ENCODE measurements around the gene LRRIQ4.
A peak's percentile ranks its signal among the peaks of the same experiment; 100 is the strongest.

LRRIQ4 gene

GRCh38 chr3:169772897-169773816, 39.5 kb upstream of the LRRIQ4 start, which contains the start of gene MYNN:
MYNN (plus strand) TSS chr3:169773396; CDS start chr3:169774296, 900 bp downstream.
- peaks cover 7% of the 10 kb centered on the region for H3K79me1 ChIP-seq (replicated peaks; ENCODE audit: low read length, poor library complexity, severe bottlenecking)
- peaks cover 4 to 39% of the 10 kb centered on the region in 2 experiments for H3K36me3 ChIP-seq (ENCODE audit: control insufficient read depth in 1 of 2, insufficient read depth in 2 of 2, low read depth in 1 of 2, low read length in 2 of 2)
- peak within 1 kb of the TSS; percentile 98 for H2BK15ac ChIP-seq (ENCODE audit: low read depth, poor library complexity, severe bottlenecking)
- peak within 1 kb of the TSS; percentile 82 for H3K4me2 ChIP-seq (ENCODE audit: low read length, poor library complexity, severe bottlenecking)
- peak; percentile 95 for DNase-seq
- H2BK120ac ChIP-seq (ENCODE audit: low read depth, low read length) = peak within 1 kb of the TSS; percentile 94
- peak within 1 kb of the TSS; percentile 97 for H4K8ac ChIP-seq (ENCODE audit: low read length)
- peaks cover 2% of the 10 kb centered on the region for H3K4me1 ChIP-seq (ENCODE audit: control insufficient read depth, insufficient read depth, low read depth, low read length)
- H3K4me3 ChIP-seq (ENCODE audit: insufficient read depth in 1 of 2, low read depth in 1 of 2, low read length in 2 of 2) = peak within 1 kb of the TSS; percentile 90 to 97
- no peaks in the 10 kb centered on the region for H3K27me3 ChIP-seq (ENCODE audit: control insufficient read depth in 1 of 2, insufficient read depth in 1 of 2, low read length in 2 of 2)
- no peaks in the 10 kb centered on the region for H3K9me3 ChIP-seq (ENCODE audit: control insufficient read depth, low read length)
- peak within 1 kb of the TSS; percentile 96 for H2AFZ ChIP-seq (ENCODE audit: low read depth, low read length)
- H3K9ac ChIP-seq (ENCODE audit: low read length) = peak within 1 kb of the TSS; percentile 98
- H2BK5ac ChIP-seq (ENCODE audit: low read depth, low read length, poor library complexity, severe bottlenecking) = peak within 1 kb of the TSS; percentile 49
- WGBS = under 1% methylated on average over 56 of the region's 61 CpGs
- H2AK5ac ChIP-seq (ENCODE audit: low read length, severe bottlenecking) = peak within 1 kb of the TSS; percentile 13
- H3K4ac ChIP-seq (ENCODE audit: low read depth in 1 of 2, low read length in 2 of 2) = peak within 1 kb of the TSS; percentile 75 to 84
- peak within 1 kb of the TSS; percentile 98 for H4K91ac ChIP-seq (ENCODE audit: low read length)
- peak within 1 kb of the TSS; percentile 77 to 94 for H3K23ac ChIP-seq (ENCODE audit: low read length in 2 of 2)
- H3K27ac ChIP-seq (ENCODE audit: low read length, poor library complexity, severe bottlenecking) = peak within 1 kb of the TSS; percentile 92
- peak within 1 kb of the TSS; percentile 95 to 98 for H3K18ac ChIP-seq (ENCODE audit: low read depth in 1 of 2, low read length in 2 of 2)
- peak within 1 kb of the TSS; percentile 43 to 93 for H3K14ac ChIP-seq (ENCODE audit: low read length in 2 of 2)
- H2BK12ac ChIP-seq (ENCODE audit: low read length in 2 of 2) = peak within 1 kb of the TSS in 1 of 2 experiments; percentile 42

GRCh38 chr3:169774186-169774585, 38.5 kb upstream of the LRRIQ4 start:
- Histone ChIP-seq H3K9me3 (ENCODE audit: control insufficient read depth, low read length) (no peaks in the 10 kb centered on the region), H3K27ac (ENCODE audit: low read length, poor library complexity, severe bottlenecking) (no peak overlapping the region), H3K4ac (ENCODE audit: low read depth in 1 of 2, low read length in 2 of 2) (no peak overlapping the region), H3K4me3 (ENCODE audit: insufficient read depth in 1 of 2, low read depth in 1 of 2, low read length in 2 of 2) (peak overlapping the region in 1 of 2 experiments; percentile 97), H2AK5ac (ENCODE audit: low read length, severe bottlenecking) (no peak overlapping the region), H2BK15ac (ENCODE audit: low read depth, poor library complexity, severe bottlenecking) (no peak overlapping the region), H2BK12ac (ENCODE audit: low read length in 2 of 2) (no peak overlapping the region), H3K23ac (ENCODE audit: low read length in 2 of 2) (no peak overlapping the region), H3K14ac (ENCODE audit: low read length in 2 of 2) (no peak overlapping the region), H3K4me1 (ENCODE audit: control insufficient read depth, insufficient read depth, low read depth, low read length) (peaks cover 1% of the 10 kb centered on the region), H3K79me1 (replicated peaks; ENCODE audit: low read length, poor library complexity, severe bottlenecking) (peaks cover 13% of the 10 kb centered on the region), H3K36me3 (ENCODE audit: control insufficient read depth in 1 of 2, insufficient read depth in 2 of 2, low read depth in 1 of 2, low read length in 2 of 2) (peaks cover 6 to 50% of the 10 kb centered on the region in 2 experiments), H4K91ac (ENCODE audit: low read length) (no peak overlapping the region), H3K18ac (ENCODE audit: low read depth in 1 of 2, low read length in 2 of 2) (no peak overlapping the region), H2BK5ac (ENCODE audit: low read depth, low read length, poor library complexity, severe bottlenecking) (no peak overlapping the region), H3K27me3 (ENCODE audit: control insufficient read depth in 1 of 2, insufficient read depth in 1 of 2, low read length in 2 of 2) (no peaks in the 10 kb centered on the region), H4K8ac (ENCODE audit: low read length) (no peak overlapping the region), H3K9ac (ENCODE audit: low read length) (peak overlapping the region; percentile 98), H2AFZ (ENCODE audit: low read depth, low read length) (no peak overlapping the region), H2BK120ac (ENCODE audit: low read depth, low read length) (no peak overlapping the region), H3K4me2 (ENCODE audit: low read length, poor library complexity, severe bottlenecking) (peak overlapping the region; percentile 76)
- WGBS = 82% methylated on average over 4 of the region's 5 CpGs
- DNase-seq = no peak

- Histone ChIP-seq H3K4ac (ENCODE audit: low read depth in 1 of 2, low read length in 2 of 2) (no peak overlapping the region), H4K91ac (ENCODE audit: low read length) (no peak overlapping the region), H3K23ac (ENCODE audit: low read length in 2 of 2) (no peak overlapping the region), H2AK5ac (ENCODE audit: low read length, severe bottlenecking) (no peak overlapping the region), H3K36me3 (ENCODE audit: control insufficient read depth in 1 of 2, insufficient read depth in 2 of 2, low read depth in 1 of 2, low read length in 2 of 2) (peaks cover 10 to 86% of the 10 kb centered on the region in 2 experiments), H4K8ac (ENCODE audit: low read length) (no peak overlapping the region), H2AFZ (ENCODE audit: low read depth, low read length) (no peak overlapping the region), H2BK120ac (ENCODE audit: low read depth, low read length) (no peak overlapping the region), H3K4me3 (ENCODE audit: insufficient read depth in 1 of 2, low read depth in 1 of 2, low read length in 2 of 2) (no peak overlapping the region), H2BK12ac (ENCODE audit: low read length in 2 of 2) (no peak overlapping the region), H3K9ac (ENCODE audit: low read length) (no peak overlapping the region), H3K27ac (ENCODE audit: low read length, poor library complexity, severe bottlenecking) (no peak overlapping the region), H3K9me3 (ENCODE audit: control insufficient read depth, low read length) (no peaks in the 10 kb centered on the region), H2BK15ac (ENCODE audit: low read depth, poor library complexity, severe bottlenecking) (no peak overlapping the region), H3K4me1 (ENCODE audit: control insufficient read depth, insufficient read depth, low read depth, low read length) (no peaks in the 10 kb centered on the region), H3K18ac (ENCODE audit: low read depth in 1 of 2, low read length in 2 of 2) (no peak overlapping the region), H3K27me3 (ENCODE audit: control insufficient read depth in 1 of 2, insufficient read depth in 1 of 2, low read length in 2 of 2) (no peaks in the 10 kb centered on the region), H3K79me1 (replicated peaks; ENCODE audit: low read length, poor library complexity, severe bottlenecking) (peaks cover 28% of the 10 kb centered on the region), H3K4me2 (ENCODE audit: low read length, poor library complexity, severe bottlenecking) (no peak overlapping the region), H3K14ac (ENCODE audit: low read length in 2 of 2) (no peak overlapping the region), H2BK5ac (ENCODE audit: low read depth, low read length, poor library complexity, severe bottlenecking) (peak overlapping the region; percentile 54)
- 84% methylated on average over 4 of the region's 4 CpGs for WGBS
- no peak for DNase-seq
Observed at GRCh38 chr3:169777822-169778221, 34.8 kb upstream of the LRRIQ4 start.

- Histone ChIP-seq H3K4me2 (ENCODE audit: low read length, poor library complexity, severe bottlenecking) (no peak overlapping the region), H2BK15ac (ENCODE audit: low read depth, poor library complexity, severe bottlenecking) (no peak overlapping the region), H2BK12ac (ENCODE audit: low read length in 2 of 2) (no peak overlapping the region), H3K14ac (ENCODE audit: low read length in 2 of 2) (no peak overlapping the region), H3K18ac (ENCODE audit: low read depth in 1 of 2, low read length in 2 of 2) (no peak overlapping the region), H3K79me1 (replicated peaks; ENCODE audit: low read length, poor library complexity, severe bottlenecking) (peaks cover 28% of the 10 kb centered on the region), H4K8ac (ENCODE audit: low read length) (no peak overlapping the region), H3K27ac (ENCODE audit: low read length, poor library complexity, severe bottlenecking) (no peak overlapping the region), H2AK5ac (ENCODE audit: low read length, severe bottlenecking) (no peak overlapping the region), H3K9ac (ENCODE audit: low read length) (no peak overlapping the region), H3K4me3 (ENCODE audit: insufficient read depth in 1 of 2, low read depth in 1 of 2, low read length in 2 of 2) (no peak overlapping the region), H3K23ac (ENCODE audit: low read length in 2 of 2) (no peak overlapping the region), H3K9me3 (ENCODE audit: control insufficient read depth, low read length) (no peaks in the 10 kb centered on the region), H4K91ac (ENCODE audit: low read length) (no peak overlapping the region), H2AFZ (ENCODE audit: low read depth, low read length) (no peak overlapping the region), H2BK120ac (ENCODE audit: low read depth, low read length) (no peak overlapping the region), H3K4me1 (ENCODE audit: control insufficient read depth, insufficient read depth, low read depth, low read length) (no peaks in the 10 kb centered on the region), H2BK5ac (ENCODE audit: low read depth, low read length, poor library complexity, severe bottlenecking) (no peak overlapping the region), H3K4ac (ENCODE audit: low read depth in 1 of 2, low read length in 2 of 2) (no peak overlapping the region), H3K36me3 (ENCODE audit: control insufficient read depth in 1 of 2, insufficient read depth in 2 of 2, low read depth in 1 of 2, low read length in 2 of 2) (peaks cover 10 to 99% of the 10 kb centered on the region in 2 experiments), H3K27me3 (ENCODE audit: control insufficient read depth in 1 of 2, insufficient read depth in 1 of 2, low read length in 2 of 2) (no peaks in the 10 kb centered on the region)
- WGBS = 94% methylated on average over 2 of the region's 2 CpGs
- DNase-seq = no peak
Observed at GRCh38 chr3:169780742-169781141, 31.9 kb upstream of the LRRIQ4 start.

Data from mesenchymal stem cell (in vitro differentiated cells and primary cell).